Small intestine (tissue), 7 donors: Measurements from ENCODE around the gene PPP1R9A. TPM values are rescaled to one million over a fixed set of nuclear protein-coding genes. Genes with fewer than 3 reads are reported as not detected.

ENCODE experiments used
- DNase-seq, 2 donors: peaks; one replicate each; pipeline versions ENCODE4 v3.0.0 to v3.0.0-alpha.2; 2013
- FAIRE-seq: peaks from 2 replicates; lab custom pipeline; 2012; peaks lifted over from hg19 to GRCh38; lab: Jason Lieb, UNC
- H3K27ac ChIP-seq, 3 donors: one replicate each; pipeline ENCODE4 v1.5.1; 2013; ENCODE audit warnings: low read length in 2 of 3, mild to moderate bottlenecking in 2 of 3, control low read depth in 1 of 3, inconsistent platforms in 1 of 3, low read depth in 1 of 3, moderate library complexity in 1 of 3
- H3K27me3 ChIP-seq, 3 donors: one replicate each; pipeline ENCODE4 v1.6.1; 2013; ENCODE audit warnings: low read length in 3 of 3, inconsistent platforms in 1 of 3; ENCODE audit not compliant: control insufficient read depth in 3 of 3, insufficient read depth in 3 of 3
- H3K36me3 ChIP-seq, 3 donors: one replicate each; pipeline ENCODE4 v1.6.1; 2013; ENCODE audit warnings: low read length in 3 of 3, inconsistent platforms in 1 of 3, low read depth in 1 of 3, mild to moderate bottlenecking in 1 of 3, moderate library complexity in 1 of 3; ENCODE audit not compliant: control insufficient read depth in 3 of 3, insufficient read depth in 2 of 3
- H3K4me1 ChIP-seq, 3 donors: one replicate each; pipeline ENCODE4 v1.6.1; 2013; ENCODE audit warnings: low read length in 2 of 3, inconsistent platforms in 1 of 3, low read depth in 1 of 3, mild to moderate bottlenecking in 1 of 3, moderate library complexity in 1 of 3; ENCODE audit not compliant: control insufficient read depth in 3 of 3, insufficient read depth in 2 of 3
- H3K4me3 ChIP-seq, 3 donors: one replicate each; pipeline ENCODE4 v1.5.1; 2013; ENCODE audit warnings: low read length in 3 of 3, control low read depth in 1 of 3, inconsistent platforms in 1 of 3, low read depth in 1 of 3, mild to moderate bottlenecking in 1 of 3, moderate library complexity in 1 of 3
- H3K9me3 ChIP-seq, 2 donors: one replicate each; pipeline ENCODE4 v1.6.1; 2013; ENCODE audit warnings: low read depth in 1 of 2, low read length in 1 of 2; ENCODE audit not compliant: control insufficient read depth in 2 of 2, insufficient read depth in 1 of 2
- WGBS, 3 donors: extraction: QIAGEN DNeasy Blood & Tissue Kit; methylation state at CpG; one replicate each; pipeline ENCODE4 v1.1.7; 2013; 5-methylcytosine and 5-hydroxymethylcytosine counted together
- polyA plus RNA-seq, 4 donors: library from polyadenylated mRNA; stranded (reverse) in 3 of 4; unstranded in 1 of 4; fragments of 200-250 nt in 3 of 4; fragments of 120-200 nt in 1 of 4; gene quantifications; one replicate each; pipeline versions ENCODE4 v1.2.1 to v1.2.3, GENCODE V29; 2013
- donor health status: healthy with polysubstance abuse.
- donor health status: control.
- donor health status: control.
- donor health status: Bipolar disorder and iron deficiency.
- donor health status: healthy.

Gene PPP1R9A
- polyA plus RNA-seq, 4 donors, result 0.27 to 13.3 (median 1.6) TPM

DNA sequence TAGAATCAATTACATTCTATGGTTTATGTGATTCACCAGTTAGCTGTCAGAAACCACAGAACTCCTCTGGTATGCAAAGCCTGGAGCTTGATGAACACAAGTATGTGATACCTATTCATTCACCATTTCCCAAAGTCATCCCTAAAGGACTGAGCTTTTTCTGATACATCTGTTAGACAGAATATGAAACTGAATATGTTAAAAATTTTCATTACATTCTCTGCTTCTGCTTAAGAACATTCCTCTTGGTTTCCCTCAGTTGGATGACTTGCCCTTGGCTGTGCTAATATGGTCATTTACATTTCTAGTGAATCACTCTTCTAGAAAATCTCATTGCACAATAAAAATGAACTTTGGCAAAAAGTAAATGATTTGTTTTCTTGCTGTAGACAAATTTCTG is 427.7 kb downstream of the PPP1R9A start:
- DNase-seq, result no peak
- Histone ChIP-seq H3K9me3 (no peaks in the 10 kb centered on the region), H3K4me1 (no peaks in the 10 kb centered on the region), H3K27ac (no peak overlapping the region), H3K27me3 (no peaks in the 10 kb centered on the region), H3K4me3 (no peak overlapping the region), H3K36me3 (no peaks in the 10 kb centered on the region)
- no peak for FAIRE-seq

DNA sequence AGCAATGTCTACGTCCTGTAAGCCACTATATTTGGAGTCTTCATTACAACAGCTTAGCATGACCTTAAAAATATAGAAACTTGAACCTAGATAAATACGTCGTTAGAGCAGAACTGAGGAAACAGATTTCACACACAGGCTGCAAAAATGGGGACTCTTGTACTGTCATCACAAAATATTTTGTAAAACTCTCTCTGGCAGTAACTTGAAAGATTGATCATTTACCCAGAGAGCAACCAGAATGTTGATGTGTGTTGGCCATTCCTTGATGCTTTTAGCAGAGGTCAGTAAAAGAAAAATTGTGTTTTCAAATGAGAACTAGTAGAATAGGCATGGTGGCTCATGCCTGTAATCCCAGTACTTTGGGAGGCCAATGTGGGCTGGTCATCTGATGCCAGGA is 431.4 kb downstream of the PPP1R9A start:
- 89 to 91% (median 89%) methylated on average over 3 of the region's 3 CpGs for WGBS, 3 donors
- H3K27me3 ChIP-seq, result no peaks in the 10 kb centered on the region
- H3K27ac ChIP-seq, result no peak overlapping the region
- H3K4me1 ChIP-seq, result no peaks in the 10 kb centered on the region
- H3K36me3 ChIP-seq, result no peaks in the 10 kb centered on the region
- H3K4me3 ChIP-seq, result no peak overlapping the region
- no peak for FAIRE-seq
- no peak for DNase-seq
- no peaks in the 10 kb centered on the region for H3K9me3 ChIP-seq

DNA sequence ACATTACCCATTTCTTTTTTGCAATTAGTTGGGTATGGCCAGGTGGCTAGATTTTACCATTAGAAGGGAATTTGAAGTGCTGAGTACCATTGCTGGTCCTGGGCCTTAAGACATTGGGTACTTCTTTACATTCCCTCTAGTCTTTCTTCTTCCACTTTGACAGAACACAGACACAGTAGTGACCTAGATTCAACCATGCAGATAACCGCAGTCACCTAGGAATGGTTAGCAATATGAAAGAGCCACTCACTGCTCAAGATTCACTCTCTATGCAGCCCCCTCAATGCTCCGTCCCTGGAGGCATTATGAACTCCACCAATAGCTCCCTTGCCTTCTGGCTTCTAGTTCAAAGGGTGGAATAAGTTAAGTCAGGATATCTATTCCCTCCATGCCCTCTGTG is 433.1 kb downstream of the PPP1R9A start:
- Histone ChIP-seq H3K27ac (no peak overlapping the region), H3K36me3 (no peaks in the 10 kb centered on the region), H3K27me3 (no peaks in the 10 kb centered on the region), H3K9me3 (no peaks in the 10 kb centered on the region), H3K4me3 (no peak overlapping the region), H3K4me1 (no peaks in the 10 kb centered on the region)
- no peak for FAIRE-seq
- 85 to 94% (median 88%) methylated on average over 2 of the region's 2 CpGs for WGBS, 3 donors
- DNase-seq, result no peak

DNA sequence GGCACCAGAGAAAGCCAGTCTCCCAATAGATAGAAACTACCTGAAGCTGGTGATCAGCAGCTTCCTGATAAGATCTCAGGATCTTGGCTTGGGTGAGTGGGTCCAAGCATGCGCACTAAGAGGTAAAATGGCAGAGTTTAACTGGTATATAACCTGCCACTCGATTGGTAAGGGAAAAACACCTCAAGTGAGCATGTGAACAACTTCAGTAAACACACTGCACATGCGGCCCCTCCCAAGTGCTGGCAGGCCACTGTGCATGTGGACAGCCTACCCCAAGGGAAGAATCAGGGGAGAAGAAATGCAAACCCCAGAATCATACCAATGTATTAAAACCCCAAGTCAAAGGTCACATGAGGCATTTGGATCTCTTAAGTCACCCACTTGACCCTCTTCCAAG is 434.6 kb downstream of the PPP1R9A start:
- Histone ChIP-seq H3K4me3 (no peak overlapping the region), H3K27ac (no peak overlapping the region), H3K4me1 (no peaks in the 10 kb centered on the region), H3K27me3 (no peaks in the 10 kb centered on the region), H3K9me3 (no peaks in the 10 kb centered on the region), H3K36me3 (no peaks in the 10 kb centered on the region)
- no peak for FAIRE-seq
- DNase-seq, result no peak
- WGBS, 3 donors, result 72 to 82% (median 82%) methylated on average over 3 of the region's 3 CpGs

DNA sequence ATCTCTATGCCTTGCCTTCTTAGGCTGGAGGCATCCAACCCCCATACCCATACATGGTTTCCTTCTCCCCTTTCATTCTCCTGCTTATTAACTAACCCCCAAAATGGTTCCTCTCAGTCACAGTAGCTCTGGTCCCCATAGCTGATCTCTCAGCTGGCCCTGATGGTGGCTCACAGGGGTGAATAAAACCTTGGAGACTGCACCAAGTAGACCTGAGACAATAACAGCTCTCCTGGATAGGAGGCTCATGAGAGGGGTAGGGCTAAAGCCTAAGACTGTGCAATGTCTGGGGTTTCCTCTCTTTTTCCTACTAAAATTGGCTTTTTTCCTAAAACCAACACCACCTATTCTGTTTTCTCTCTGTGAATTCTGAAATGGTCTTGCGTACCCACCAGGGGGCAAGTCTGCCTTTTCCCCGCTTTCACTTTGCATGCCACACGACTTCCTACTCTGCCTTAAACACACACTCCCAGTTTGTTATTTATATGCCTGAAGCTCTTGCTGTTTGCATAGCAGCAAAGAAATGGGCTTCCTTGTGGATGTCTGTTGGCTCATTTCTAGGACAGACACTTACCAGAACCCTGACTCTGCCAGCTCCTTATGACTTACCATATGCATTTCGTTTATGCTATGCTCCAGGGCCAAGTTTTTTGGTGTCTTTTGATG is 435.4 kb downstream of the PPP1R9A start:
- Histone ChIP-seq H3K4me3 (no peak overlapping the region), H3K27me3 (no peaks in the 10 kb centered on the region), H3K27ac (no peak overlapping the region), H3K36me3 (no peaks in the 10 kb centered on the region), H3K9me3 (no peaks in the 10 kb centered on the region), H3K4me1 (no peaks in the 10 kb centered on the region)
- DNase-seq, result no peak
- FAIRE-seq, result no peak
- WGBS, 3 donors, result 69 to 72% (median 71%) methylated on average over 4 of the region's 4 CpGs
